H1 (cell line): ENCODE data around the gene ACSF3.

Experiments
- CHD2 ChIP-seq: IDR thresholded peaks from 2 replicates; pipeline ENCODE4 v1.6.1; 2012; ENCODE audit warnings: low read length, improper control_type of control experiment
- GTF2F1 ChIP-seq: IDR thresholded peaks from 2 replicates; pipeline ENCODE4 v1.6.1; 2012; ENCODE audit warnings: low read depth, low read length, improper control_type of control experiment, borderline replicate concordance
- KDM1A ChIP-seq: fragments of 200-600, 300-600 bp; sonication (generic); IDR thresholded peaks from 2 replicates; pipeline ENCODE4 v1.7.1; 2016; ENCODE audit warnings: mild to moderate bottlenecking, low read length, borderline replicate concordance
- MAFK ChIP-seq: IDR thresholded peaks from 2 replicates; pipeline ENCODE4 v1.6.1; 2012; ENCODE audit warnings: low read depth, mild to moderate bottlenecking, improper control_type of control experiment, low read length
- POLR2A ChIP-seq, 2 experiments: IDR thresholded peaks; 1 replicate in 1 of 2; 2 replicates in 1 of 2; pipeline ENCODE4 v1.6.1; 2011; ENCODE audit warnings: low read depth in 2 of 2, low read length in 2 of 2, mild to moderate bottlenecking in 2 of 2; ENCODE audit errors: control extremely low read depth in 1 of 2
- RAD21 ChIP-seq, 2 experiments: IDR thresholded peaks in 1 of 2; conservative IDR thresholded peaks in 1 of 2; 2 replicates each; pipeline ENCODE4 v1.6.1; 2011; ENCODE audit warnings: low read depth in 2 of 2, low read length in 2 of 2, improper control_type of control experiment in 1 of 2, inconsistent platforms in 1 of 2, mild to moderate bottlenecking in 1 of 2, moderate library complexity in 1 of 2
- ZNF274 ChIP-seq: IDR thresholded peaks from 2 replicates; pipeline ENCODE4 v1.7.0; 2012; ENCODE audit warnings: low read length, borderline replicate concordance; ENCODE audit errors: extremely low read depth
- TF ChIP-seq, protein P1 (sequence below), 3 experiments: IDR thresholded peaks; 1 replicate in 2 of 3; 2 replicates in 1 of 3; pipeline versions ENCODE4 v1.5.1 to v1.6.1; 2011; ENCODE audit warnings: low read length in 3 of 3, mild to moderate bottlenecking in 3 of 3, inconsistent platforms in 2 of 3, low read depth in 1 of 3, moderate library complexity in 1 of 3; ENCODE audit not compliant: insufficient read depth in 1 of 3; ENCODE audit errors: control extremely low read depth in 1 of 3
- TF ChIP-seq, protein P2 (sequence below): IDR thresholded peaks from 2 replicates; pipeline ENCODE4 v1.6.1; 2012; ENCODE audit warnings: low read length, inconsistent platforms
- TF ChIP-seq, protein P3 (sequence below): IDR thresholded peaks from 2 replicates; pipeline ENCODE4 v1.6.1; 2012; ENCODE audit warnings: inconsistent platforms

DNA sequence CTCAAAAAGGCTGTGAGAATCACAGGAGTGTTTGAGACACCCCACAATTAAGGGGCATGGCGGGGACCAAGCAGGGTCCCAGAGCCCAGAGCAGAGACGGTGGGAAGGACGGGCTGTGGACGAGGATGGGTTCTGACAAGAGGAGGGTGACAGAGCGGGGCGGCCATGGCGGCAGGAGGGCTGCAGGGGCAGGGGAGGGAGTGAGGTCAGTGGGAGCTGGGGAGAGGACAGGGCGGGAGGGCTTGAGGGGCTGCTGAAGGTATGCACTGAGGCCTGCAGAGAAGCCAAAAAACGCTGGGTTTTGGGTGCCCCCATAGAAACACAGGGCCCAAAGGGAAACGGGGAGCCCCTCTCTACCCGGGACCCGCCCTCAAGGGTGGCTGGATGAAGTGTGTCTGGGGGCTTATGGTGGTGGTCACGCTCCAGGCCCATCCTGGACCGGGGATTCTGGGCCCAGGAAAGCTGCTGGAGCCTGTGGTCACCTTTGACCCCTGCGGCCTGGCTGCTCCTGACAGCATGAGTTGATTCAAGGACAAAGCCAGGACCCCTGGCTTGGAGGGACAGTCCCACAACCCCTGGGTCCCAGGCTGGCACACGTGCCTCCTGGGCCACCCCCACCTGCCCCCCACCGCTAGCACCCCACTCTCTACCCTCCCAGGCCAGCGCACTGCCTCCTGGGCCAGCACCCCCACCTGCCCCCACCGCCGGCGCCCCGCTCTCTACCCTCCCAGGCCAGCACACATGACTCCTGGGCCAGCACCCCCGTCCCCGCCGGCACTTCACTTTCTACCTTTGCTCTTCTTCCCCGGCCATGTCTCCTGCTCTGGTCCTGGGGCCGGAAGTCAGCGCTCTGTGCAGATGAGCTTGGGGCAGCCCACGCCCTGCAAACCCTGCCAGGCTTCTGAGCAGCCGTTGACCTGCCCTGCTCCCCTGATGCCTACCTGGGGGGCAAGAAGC, 31.0 kb upstream of the ACSF3 start:
- TF ChIP-seq MAFK (no peak), GTF2F1 (no peak), POLR2A (IDR thresholded peaks at IDR 0.05; ENCODE audit: control extremely low read depth in 1 of 2, low read depth in 2 of 2, low read length in 2 of 2) (no peak), RAD21 (IDR thresholded peaks at IDR 0.05 in 1 of 2, conservative IDR thresholded peaks at IDR 0.05 in 1 of 2; ENCODE audit: low read depth in 2 of 2, low read length in 2 of 2) (no peak), KDM1A (no peak), CHD2 (no peak), ZNF274 (no peak)
- TF ChIP-seq, protein P1, sequence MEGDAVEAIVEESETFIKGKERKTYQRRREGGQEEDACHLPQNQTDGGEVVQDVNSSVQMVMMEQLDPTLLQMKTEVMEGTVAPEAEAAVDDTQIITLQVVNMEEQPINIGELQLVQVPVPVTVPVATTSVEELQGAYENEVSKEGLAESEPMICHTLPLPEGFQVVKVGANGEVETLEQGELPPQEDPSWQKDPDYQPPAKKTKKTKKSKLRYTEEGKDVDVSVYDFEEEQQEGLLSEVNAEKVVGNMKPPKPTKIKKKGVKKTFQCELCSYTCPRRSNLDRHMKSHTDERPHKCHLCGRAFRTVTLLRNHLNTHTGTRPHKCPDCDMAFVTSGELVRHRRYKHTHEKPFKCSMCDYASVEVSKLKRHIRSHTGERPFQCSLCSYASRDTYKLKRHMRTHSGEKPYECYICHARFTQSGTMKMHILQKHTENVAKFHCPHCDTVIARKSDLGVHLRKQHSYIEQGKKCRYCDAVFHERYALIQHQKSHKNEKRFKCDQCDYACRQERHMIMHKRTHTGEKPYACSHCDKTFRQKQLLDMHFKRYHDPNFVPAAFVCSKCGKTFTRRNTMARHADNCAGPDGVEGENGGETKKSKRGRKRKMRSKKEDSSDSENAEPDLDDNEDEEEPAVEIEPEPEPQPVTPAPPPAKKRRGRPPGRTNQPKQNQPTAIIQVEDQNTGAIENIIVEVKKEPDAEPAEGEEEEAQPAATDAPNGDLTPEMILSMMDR (IDR thresholded peaks at IDR 0.05; ENCODE audit: control extremely low read depth in 1 of 3, insufficient read depth in 1 of 3, low read depth in 1 of 3, low read length in 3 of 3) = no peak
- TF ChIP-seq, protein P2, sequence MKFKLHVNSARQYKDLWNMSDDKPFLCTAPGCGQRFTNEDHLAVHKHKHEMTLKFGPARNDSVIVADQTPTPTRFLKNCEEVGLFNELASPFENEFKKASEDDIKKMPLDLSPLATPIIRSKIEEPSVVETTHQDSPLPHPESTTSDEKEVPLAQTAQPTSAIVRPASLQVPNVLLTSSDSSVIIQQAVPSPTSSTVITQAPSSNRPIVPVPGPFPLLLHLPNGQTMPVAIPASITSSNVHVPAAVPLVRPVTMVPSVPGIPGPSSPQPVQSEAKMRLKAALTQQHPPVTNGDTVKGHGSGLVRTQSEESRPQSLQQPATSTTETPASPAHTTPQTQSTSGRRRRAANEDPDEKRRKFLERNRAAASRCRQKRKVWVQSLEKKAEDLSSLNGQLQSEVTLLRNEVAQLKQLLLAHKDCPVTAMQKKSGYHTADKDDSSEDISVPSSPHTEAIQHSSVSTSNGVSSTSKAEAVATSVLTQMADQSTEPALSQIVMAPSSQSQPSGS = no peak
- TF ChIP-seq, protein P3, sequence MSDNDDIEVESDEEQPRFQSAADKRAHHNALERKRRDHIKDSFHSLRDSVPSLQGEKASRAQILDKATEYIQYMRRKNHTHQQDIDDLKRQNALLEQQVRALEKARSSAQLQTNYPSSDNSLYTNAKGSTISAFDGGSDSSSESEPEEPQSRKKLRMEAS = no peak
